ENCODE results near the gene SLIT3.
A peak's percentile ranks its signal among the peaks of the same experiment; 100 is the strongest.

Gene SLIT3

GRCh38 chr5:169062690-169063089 is 238.2 kb downstream of the SLIT3 start:
- Histone ChIP-seq H3K4me2 (ENCODE audit: low read length) (no peak overlapping the region), H3K9me3 (replicated peaks; ENCODE audit: low read length) (no peaks in the 10 kb centered on the region), H3K9ac (ENCODE audit: low read depth, low read length) (no peak overlapping the region), H3K27me3 (ENCODE audit: control insufficient read depth, insufficient read depth, low read length) (peaks cover 7% of the 10 kb centered on the region), H3K4me1 (ENCODE audit: control insufficient read depth, insufficient read depth, low read length) (no peaks in the 10 kb centered on the region), H3K36me3 (ENCODE audit: insufficient read depth, low read length) (no peaks in the 10 kb centered on the region), H3K4me3 (ENCODE audit: low read length) (no peak overlapping the region)

GRCh38 chr5:169054506-169054905 is 246.4 kb downstream of the SLIT3 start:
- no peak overlapping the region for H3K9ac ChIP-seq (ENCODE audit: low read depth, low read length)
- H3K4me2 ChIP-seq (ENCODE audit: low read length): no peak overlapping the region
- H3K4me3 ChIP-seq (ENCODE audit: low read length): no peak overlapping the region
- H3K9me3 ChIP-seq (replicated peaks; ENCODE audit: low read length): no peaks in the 10 kb centered on the region
- no peaks in the 10 kb centered on the region for H3K36me3 ChIP-seq (ENCODE audit: insufficient read depth, low read length)
- H3K27me3 ChIP-seq (ENCODE audit: control insufficient read depth, insufficient read depth, low read length): peaks cover 7% of the 10 kb centered on the region
- H3K4me1 ChIP-seq (ENCODE audit: control insufficient read depth, insufficient read depth, low read length): peaks cover 3% of the 10 kb centered on the region

GRCh38 chr5:169052207-169052606 is 248.7 kb downstream of the SLIT3 start:
- no peaks in the 10 kb centered on the region for H3K27me3 ChIP-seq (ENCODE audit: control insufficient read depth, insufficient read depth, low read length)
- H3K9ac ChIP-seq (ENCODE audit: low read depth, low read length): no peak overlapping the region
- no peak overlapping the region for H3K4me2 ChIP-seq (ENCODE audit: low read length)
- no peak overlapping the region for H3K4me3 ChIP-seq (ENCODE audit: low read length)
- no peaks in the 10 kb centered on the region for H3K9me3 ChIP-seq (replicated peaks; ENCODE audit: low read length)
- no peaks in the 10 kb centered on the region for H3K36me3 ChIP-seq (ENCODE audit: insufficient read depth, low read length)
- H3K4me1 ChIP-seq (ENCODE audit: control insufficient read depth, insufficient read depth, low read length): peaks cover 3% of the 10 kb centered on the region

GRCh38 chr5:169051351-169051750 is 249.6 kb downstream of the SLIT3 start:
- H3K9ac ChIP-seq (ENCODE audit: low read depth, low read length): no peak overlapping the region
- H3K4me2 ChIP-seq (ENCODE audit: low read length): no peak overlapping the region
- peaks cover 3% of the 10 kb centered on the region for H3K4me1 ChIP-seq (ENCODE audit: control insufficient read depth, insufficient read depth, low read length)
- no peaks in the 10 kb centered on the region for H3K27me3 ChIP-seq (ENCODE audit: control insufficient read depth, insufficient read depth, low read length)
- H3K36me3 ChIP-seq (ENCODE audit: insufficient read depth, low read length): no peaks in the 10 kb centered on the region
- H3K9me3 ChIP-seq (replicated peaks; ENCODE audit: low read length): no peaks in the 10 kb centered on the region
- H3K4me3 ChIP-seq (ENCODE audit: low read length): no peak overlapping the region

GRCh38 chr5:169050636-169051035 is 250.3 kb downstream of the SLIT3 start:
- peaks cover 3% of the 10 kb centered on the region for H3K4me1 ChIP-seq (ENCODE audit: control insufficient read depth, insufficient read depth, low read length)
- no peak overlapping the region for H3K9ac ChIP-seq (ENCODE audit: low read depth, low read length)
- no peaks in the 10 kb centered on the region for H3K9me3 ChIP-seq (replicated peaks; ENCODE audit: low read length)
- H3K4me3 ChIP-seq (ENCODE audit: low read length): no peak overlapping the region
- no peaks in the 10 kb centered on the region for H3K27me3 ChIP-seq (ENCODE audit: control insufficient read depth, insufficient read depth, low read length)
- H3K4me2 ChIP-seq (ENCODE audit: low read length): peak overlapping the region; percentile 28
- no peaks in the 10 kb centered on the region for H3K36me3 ChIP-seq (ENCODE audit: insufficient read depth, low read length)

GRCh38 chr5:169050146-169050571 is 250.8 kb downstream of the SLIT3 start:
- Histone ChIP-seq H3K4me1 (ENCODE audit: control insufficient read depth, insufficient read depth, low read length) (peaks cover 3% of the 10 kb centered on the region), H3K9ac (ENCODE audit: low read depth, low read length) (no peak overlapping the region), H3K4me2 (ENCODE audit: low read length) (peak overlapping the region; percentile 28), H3K36me3 (ENCODE audit: insufficient read depth, low read length) (no peaks in the 10 kb centered on the region), H3K4me3 (ENCODE audit: low read length) (no peak overlapping the region), H3K27me3 (ENCODE audit: control insufficient read depth, insufficient read depth, low read length) (no peaks in the 10 kb centered on the region), H3K9me3 (replicated peaks; ENCODE audit: low read length) (no peaks in the 10 kb centered on the region)

- Histone ChIP-seq H3K4me2 (ENCODE audit: low read length) (no peak overlapping the region), H3K9ac (ENCODE audit: low read depth, low read length) (no peak overlapping the region), H3K36me3 (ENCODE audit: insufficient read depth, low read length) (no peaks in the 10 kb centered on the region), H3K27me3 (ENCODE audit: control insufficient read depth, insufficient read depth, low read length) (no peaks in the 10 kb centered on the region), H3K4me3 (ENCODE audit: low read length) (no peak overlapping the region), H3K9me3 (replicated peaks; ENCODE audit: low read length) (no peaks in the 10 kb centered on the region), H3K4me1 (ENCODE audit: control insufficient read depth, insufficient read depth, low read length) (peaks cover 3% of the 10 kb centered on the region)
These were observed 251.2 kb downstream of the SLIT3 start for GRCh38 chr5:169049712-169050111.

GRCh38 chr5:169048181-169049125 is 252.5 kb downstream of the SLIT3 start:
- H3K4me3 ChIP-seq (ENCODE audit: low read length): no peak overlapping the region
- no peaks in the 10 kb centered on the region for H3K9me3 ChIP-seq (replicated peaks; ENCODE audit: low read length)
- H3K4me1 ChIP-seq (ENCODE audit: control insufficient read depth, insufficient read depth, low read length): peaks cover 3% of the 10 kb centered on the region

GRCh38 chr5:169044962-169045361 is 256.0 kb downstream of the SLIT3 start:
- Histone ChIP-seq H3K4me3 (ENCODE audit: low read length) (no peak overlapping the region), H3K9ac (ENCODE audit: low read depth, low read length) (no peak overlapping the region), H3K9me3 (replicated peaks; ENCODE audit: low read length) (no peaks in the 10 kb centered on the region), H3K4me1 (ENCODE audit: control insufficient read depth, insufficient read depth, low read length) (peaks cover under 1% of the 10 kb centered on the region), H3K4me2 (ENCODE audit: low read length) (no peak overlapping the region), H3K36me3 (ENCODE audit: insufficient read depth, low read length) (no peaks in the 10 kb centered on the region), H3K27me3 (ENCODE audit: control insufficient read depth, insufficient read depth, low read length) (no peaks in the 10 kb centered on the region)

More at GRCh38 chr5:169048181-169049125, 252.5 kb downstream of the SLIT3 start:
- H3K4me2 ChIP-seq (ENCODE audit: low read length): no peak overlapping the region
- no peak overlapping the region for H3K9ac ChIP-seq (ENCODE audit: low read depth, low read length)
- H3K27me3 ChIP-seq (ENCODE audit: control insufficient read depth, insufficient read depth, low read length): no peaks in the 10 kb centered on the region
- no peaks in the 10 kb centered on the region for H3K36me3 ChIP-seq (ENCODE audit: insufficient read depth, low read length)

GRCh38 chr5:169041180-169041579 is 259.8 kb downstream of the SLIT3 start:
- no peak overlapping the region for H3K4me2 ChIP-seq (ENCODE audit: low read length)
- H3K27me3 ChIP-seq (ENCODE audit: control insufficient read depth, insufficient read depth, low read length): peaks cover 8% of the 10 kb centered on the region
- H3K4me3 ChIP-seq (ENCODE audit: low read length): no peak overlapping the region

GRCh38 chr5:169039592-169039991 is 261.3 kb downstream of the SLIT3 start:
- H3K36me3 ChIP-seq (ENCODE audit: insufficient read depth, low read length): no peaks in the 10 kb centered on the region
- H3K4me2 ChIP-seq (ENCODE audit: low read length): no peak overlapping the region
- peaks cover 12% of the 10 kb centered on the region for H3K27me3 ChIP-seq (ENCODE audit: control insufficient read depth, insufficient read depth, low read length)
- no peak overlapping the region for H3K9ac ChIP-seq (ENCODE audit: low read depth, low read length)
- H3K9me3 ChIP-seq (replicated peaks; ENCODE audit: low read length): no peaks in the 10 kb centered on the region
- no peaks in the 10 kb centered on the region for H3K4me1 ChIP-seq (ENCODE audit: control insufficient read depth, insufficient read depth, low read length)
- no peak overlapping the region for H3K4me3 ChIP-seq (ENCODE audit: low read length)

More at GRCh38 chr5:169041180-169041579, 259.8 kb downstream of the SLIT3 start:
- Histone ChIP-seq H3K36me3 (ENCODE audit: insufficient read depth, low read length) (no peaks in the 10 kb centered on the region), H3K9ac (ENCODE audit: low read depth, low read length) (no peak overlapping the region), H3K4me1 (ENCODE audit: control insufficient read depth, insufficient read depth, low read length) (no peaks in the 10 kb centered on the region), H3K9me3 (replicated peaks; ENCODE audit: low read length) (no peaks in the 10 kb centered on the region)

GRCh38 chr5:169037466-169037865 is 263.5 kb downstream of the SLIT3 start:
- H3K36me3 ChIP-seq (ENCODE audit: insufficient read depth, low read length): no peaks in the 10 kb centered on the region
- no peak overlapping the region for H3K4me3 ChIP-seq (ENCODE audit: low read length)
- no peak overlapping the region for H3K4me2 ChIP-seq (ENCODE audit: low read length)
- H3K9me3 ChIP-seq (replicated peaks; ENCODE audit: low read length): no peaks in the 10 kb centered on the region
- H3K4me1 ChIP-seq (ENCODE audit: control insufficient read depth, insufficient read depth, low read length): no peaks in the 10 kb centered on the region
- peaks cover 12% of the 10 kb centered on the region for H3K27me3 ChIP-seq (ENCODE audit: control insufficient read depth, insufficient read depth, low read length)
- no peak overlapping the region for H3K9ac ChIP-seq (ENCODE audit: low read depth, low read length)

All from skeletal muscle satellite cell (primary cell).